Stimulated activated CD8-positive, alpha-beta memory T cell treated with anti-CD3 and anti-CD28 coated beads, Interleukin-2, amount 100 ng/mL, for 1 hour (primary cell): ENCODE measurements around the gene CD46.
"Not testable (repeated sequence)": the region's sequence is repeated elsewhere in the genome, so short reads cannot be mapped to it uniquely, and the experiment has no call there.

Experiments
- DNase-seq, 2 donors: peaks; one replicate each; pipeline ENCODE4 v3.0.0-alpha.2; 2020; ENCODE audit warnings: low read depth in 2 of 2

CD46 gene

DNA sequence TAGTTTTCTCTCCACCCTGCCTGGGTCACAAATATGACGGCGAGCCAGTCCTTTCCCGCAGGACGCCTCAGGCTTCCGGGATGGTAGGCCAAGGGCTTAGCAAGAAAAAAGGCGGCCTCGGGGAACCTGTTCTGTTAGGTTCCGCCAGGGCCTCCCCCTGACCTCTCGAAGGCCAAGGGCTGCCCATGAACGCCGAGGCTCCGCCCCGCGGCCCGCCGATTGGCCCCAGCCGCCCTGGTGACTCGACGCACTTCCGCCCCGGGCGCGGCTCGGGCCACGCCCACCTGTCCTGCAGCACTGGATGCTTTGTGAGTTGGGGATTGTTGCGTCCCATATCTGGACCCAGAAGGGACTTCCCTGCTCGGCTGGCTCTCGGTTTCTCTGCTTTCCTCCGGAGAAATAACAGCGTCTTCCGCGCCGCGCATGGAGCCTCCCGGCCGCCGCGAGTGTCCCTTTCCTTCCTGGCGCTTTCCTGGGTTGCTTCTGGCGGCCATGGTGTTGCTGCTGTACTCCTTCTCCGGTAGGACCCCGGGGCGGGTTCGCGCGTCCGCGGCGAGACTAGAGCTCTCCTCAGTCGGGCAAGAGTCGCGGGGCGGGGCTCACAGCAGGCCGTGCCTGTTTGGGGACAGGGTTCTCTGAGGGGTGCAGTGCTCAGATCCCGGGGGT is at the start of gene CD46:
Gene CD46, plus strand, starts transcription at position 265 of the 666 bp plus-strand sequence. Its CDS starts 159 bp downstream, at position 424.
- peak; percentile 79 to 85 for DNase-seq

DNA sequence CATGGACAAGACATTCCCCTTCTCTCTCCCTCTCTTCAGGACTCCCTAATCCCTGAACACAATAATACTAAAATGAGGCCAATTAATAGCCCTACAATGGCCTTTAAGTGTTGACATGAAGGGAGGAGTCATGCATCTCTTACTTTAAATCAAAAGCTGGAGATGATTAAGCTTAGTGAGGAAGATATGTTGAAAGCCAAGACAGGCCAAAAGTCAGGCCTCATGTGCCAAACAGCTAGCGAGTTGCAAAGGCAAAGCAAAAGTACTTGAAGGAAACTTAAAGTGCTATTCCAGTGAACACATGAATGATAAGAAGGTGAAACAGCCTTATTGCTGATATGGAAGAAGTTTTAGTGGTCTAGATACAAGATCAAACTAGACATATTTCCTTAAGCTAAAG is 49.5 kb upstream of the CD46 start:
- DNase-seq, result no peak

DNA sequence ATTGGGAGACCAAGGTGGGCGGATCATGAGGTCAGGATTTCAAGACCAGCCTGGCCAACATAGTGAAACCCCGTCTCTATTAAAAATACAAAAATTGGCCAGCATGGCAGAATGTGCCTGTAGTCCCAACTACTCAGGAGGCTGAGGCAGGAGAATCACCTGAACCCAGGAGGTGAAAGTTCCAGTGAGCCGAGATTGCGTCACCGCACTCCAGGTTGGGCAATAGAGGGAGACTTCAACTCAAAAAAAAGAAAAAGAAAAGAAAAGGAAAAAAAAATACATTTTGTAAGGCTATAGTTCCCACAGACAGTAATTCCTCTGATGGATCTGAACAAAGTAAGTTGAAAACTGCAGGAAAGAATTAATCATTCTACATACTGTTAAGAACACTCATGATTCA is 48.1 kb upstream of the CD46 start:
- no peak for DNase-seq

DNA sequence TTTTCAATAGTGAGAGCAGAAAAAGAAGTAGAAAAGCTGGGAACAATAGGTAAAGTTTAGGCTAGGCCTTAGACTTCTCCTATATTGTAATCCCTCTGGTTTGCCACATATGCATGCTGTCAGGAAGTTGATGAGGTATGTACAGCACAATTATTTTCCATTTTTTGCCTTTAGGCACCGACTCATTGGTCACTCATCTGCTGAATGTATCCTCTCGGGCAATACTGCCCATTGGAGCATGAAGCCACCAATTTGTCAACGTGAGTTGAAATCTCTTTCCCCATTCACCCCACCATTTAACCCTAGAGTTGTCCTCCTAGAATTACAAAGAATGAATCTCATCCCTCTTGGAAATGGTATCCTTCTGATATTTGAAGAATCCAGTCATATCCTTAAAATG is 43.9 kb upstream of the CD46 start:
- not testable (repeated sequence) for DNase-seq

DNA sequence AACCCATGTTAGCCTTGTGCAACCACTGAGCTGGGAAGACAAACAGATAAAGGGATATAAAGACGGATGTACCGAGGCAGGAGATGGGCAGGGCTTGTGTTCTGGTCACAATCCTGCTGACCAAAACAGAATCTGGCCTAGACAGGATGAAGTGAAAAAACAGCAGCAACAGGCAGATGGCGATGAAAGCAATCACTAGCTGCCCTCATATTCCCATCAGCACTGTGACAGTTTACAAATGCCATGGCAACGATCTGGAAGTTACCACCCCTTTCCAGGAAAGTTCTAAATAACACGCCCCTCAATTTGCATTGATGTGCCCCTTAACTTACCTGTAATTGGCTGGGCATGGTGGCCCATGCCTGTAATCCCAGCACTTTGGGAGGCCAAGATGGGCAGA is 40.6 kb upstream of the CD46 start:
- no peak for DNase-seq

DNA sequence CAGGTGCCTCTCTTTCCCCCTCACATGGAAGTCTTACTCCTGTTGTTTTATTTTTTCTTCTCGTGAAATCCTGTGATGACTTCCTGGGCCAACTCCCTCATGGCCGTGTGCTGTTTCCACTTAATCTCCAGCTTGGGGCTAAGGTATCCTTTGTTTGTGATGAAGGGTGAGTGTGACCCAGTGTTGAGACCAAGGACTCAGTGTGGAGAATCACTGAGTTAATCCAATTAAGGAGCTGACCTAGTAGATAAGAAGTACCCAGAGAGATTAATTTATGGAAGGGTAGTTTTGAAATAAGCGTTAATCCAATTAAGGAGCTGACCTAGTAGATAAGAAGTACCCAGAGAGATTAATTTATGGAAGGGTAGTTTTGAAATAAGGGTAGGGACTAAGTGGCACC is 39.2 kb upstream of the CD46 start:
- DNase-seq, result not testable (repeated sequence)

DNA sequence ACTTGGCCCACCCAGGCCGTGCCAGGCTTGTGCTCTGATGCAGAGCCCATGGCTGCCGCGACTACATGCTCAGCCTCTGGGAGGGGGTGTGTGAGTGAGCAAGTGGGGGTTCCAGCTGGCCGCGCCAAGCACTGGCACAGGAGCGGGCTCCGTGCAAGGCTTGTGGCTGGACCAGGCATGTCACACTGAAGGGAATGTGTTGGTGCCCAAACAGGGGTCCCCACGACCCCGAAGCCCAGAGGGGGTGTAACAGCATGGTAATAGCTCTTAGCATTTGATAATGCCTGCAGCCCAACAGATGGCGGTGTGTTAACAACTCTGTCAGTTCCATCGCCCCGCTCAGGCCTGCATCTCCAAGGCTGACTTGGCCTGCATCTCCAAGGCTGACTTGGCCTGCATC is 38.3 kb upstream of the CD46 start:
- no peak for DNase-seq

DNA sequence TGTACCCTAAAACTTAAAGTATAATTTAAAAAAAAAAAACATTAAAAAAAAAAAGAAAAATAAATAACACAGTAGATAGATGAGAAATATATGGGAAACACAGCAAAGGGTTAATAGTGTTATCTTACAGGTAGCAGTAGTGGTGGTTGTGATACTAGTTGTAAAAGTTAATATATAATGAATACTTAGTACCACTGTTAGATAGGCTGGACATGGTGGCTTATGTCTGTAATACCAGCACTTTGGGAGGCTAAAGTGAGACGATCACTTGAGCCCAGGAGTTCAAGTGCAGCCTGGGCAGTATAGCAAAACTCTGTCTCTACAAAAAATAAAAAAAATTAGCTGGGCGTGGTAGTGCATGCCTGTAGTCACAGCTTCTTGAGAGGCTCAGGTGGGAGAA is 32.6 kb upstream of the CD46 start:
- no peak for DNase-seq

DNA sequence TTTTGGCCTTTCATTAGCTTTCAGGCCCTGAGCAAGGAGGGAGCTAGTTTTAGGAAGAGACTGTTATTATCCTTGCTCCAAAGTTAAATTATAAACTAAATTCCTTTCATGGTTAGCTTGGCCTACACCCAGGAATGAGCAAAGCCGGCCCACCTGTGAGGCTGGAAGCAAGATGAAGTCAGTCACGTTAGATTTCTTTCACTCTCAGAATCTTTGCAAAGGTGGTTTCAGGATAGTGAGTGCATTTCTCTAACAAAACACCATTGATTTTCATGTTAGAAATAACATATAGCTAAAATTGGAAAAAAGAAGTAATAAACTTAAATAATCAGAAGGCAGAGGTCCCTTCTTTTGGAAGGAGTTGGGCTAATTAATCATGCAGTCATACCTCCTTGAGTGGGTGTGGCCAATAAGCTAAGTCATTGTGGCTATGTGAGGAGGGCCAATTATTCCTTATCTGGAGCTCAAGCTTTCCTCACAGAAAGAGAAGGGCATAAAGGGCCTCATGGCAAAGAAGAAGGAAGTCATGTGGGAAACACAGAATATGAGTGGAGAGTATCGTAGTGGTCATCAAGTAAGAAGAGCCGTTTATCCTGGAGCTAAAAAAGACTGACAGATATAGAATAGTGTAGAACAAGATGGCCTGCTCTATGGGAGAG is 23.5 kb upstream of the CD46 start:
- not testable (repeated sequence) for DNase-seq

DNA sequence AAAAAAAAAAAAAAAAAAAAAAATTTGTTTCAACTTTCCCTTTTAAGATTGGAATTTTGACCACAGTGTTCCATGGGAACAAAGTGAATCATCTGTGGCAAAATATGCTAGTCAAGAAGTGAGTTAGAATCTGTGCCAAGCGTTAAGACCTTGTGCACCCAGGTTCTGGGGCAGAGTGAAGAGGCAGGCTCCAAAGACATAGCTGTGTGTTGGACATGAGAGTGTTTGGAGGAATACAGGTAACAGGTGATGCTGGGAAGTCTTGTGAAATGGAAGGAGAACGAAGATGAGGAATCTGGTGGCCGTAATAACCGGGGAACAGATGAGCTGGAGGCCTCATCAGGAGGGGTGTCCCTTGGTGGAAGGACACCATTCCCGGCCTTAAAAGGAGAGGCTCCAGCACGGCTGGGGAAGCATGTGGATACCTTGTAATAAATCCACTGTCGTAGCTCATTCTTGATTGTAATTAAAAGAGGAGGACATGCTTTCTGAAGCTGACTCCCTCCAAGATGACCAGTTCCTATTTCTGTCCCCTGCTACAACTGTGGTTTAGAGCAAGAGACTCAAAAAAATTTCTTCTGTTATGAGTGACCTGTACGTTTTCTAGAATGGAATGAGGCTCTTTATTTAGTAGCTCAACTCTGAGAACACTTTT is 14.2 kb upstream of the CD46 start:
- not testable (repeated sequence) for DNase-seq

DNA sequence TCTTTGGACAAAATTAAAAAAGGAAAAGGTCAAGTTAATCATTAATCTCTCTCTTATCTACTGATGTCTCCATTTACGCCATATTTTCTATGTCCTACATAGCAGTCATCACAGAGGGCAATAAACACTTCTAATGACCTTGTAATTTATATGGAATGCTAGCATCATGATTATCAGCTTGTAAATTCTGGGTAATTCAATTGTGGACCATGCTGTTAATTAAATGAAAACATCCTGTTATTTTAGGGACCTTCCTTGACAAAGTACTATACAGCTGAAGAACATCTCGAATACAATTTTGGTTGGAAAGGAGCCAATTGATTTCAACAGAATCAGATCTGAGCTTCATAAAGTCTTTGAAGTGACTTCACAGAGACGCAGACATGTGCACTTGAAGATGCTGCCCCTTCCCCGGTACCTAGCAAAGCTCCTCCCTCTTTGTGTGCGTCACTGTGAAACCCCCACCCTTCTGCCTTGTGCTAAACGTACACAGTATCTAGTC is 13.6 kb upstream of the CD46 start:
- DNase-seq, result not testable (repeated sequence)

DNA sequence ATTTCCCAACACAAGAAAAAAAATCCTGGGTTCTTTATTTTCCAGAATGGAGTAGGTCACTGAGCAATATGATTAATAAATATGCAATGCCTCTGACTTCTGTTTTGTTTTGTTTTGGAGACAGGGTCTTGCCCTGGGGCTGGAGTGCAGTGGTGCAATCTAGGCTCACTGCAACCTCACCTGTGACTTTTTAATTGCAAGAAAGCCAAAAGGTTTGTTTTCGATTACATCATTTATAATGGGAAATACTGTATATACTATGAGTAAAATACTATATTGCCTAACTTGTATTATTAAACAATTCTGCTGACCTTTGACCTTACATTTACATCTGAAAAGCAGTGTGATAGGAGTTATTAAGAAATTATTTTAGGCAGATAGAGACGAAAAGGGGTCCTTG is 11.6 kb upstream of the CD46 start:
- no peak for DNase-seq

DNA sequence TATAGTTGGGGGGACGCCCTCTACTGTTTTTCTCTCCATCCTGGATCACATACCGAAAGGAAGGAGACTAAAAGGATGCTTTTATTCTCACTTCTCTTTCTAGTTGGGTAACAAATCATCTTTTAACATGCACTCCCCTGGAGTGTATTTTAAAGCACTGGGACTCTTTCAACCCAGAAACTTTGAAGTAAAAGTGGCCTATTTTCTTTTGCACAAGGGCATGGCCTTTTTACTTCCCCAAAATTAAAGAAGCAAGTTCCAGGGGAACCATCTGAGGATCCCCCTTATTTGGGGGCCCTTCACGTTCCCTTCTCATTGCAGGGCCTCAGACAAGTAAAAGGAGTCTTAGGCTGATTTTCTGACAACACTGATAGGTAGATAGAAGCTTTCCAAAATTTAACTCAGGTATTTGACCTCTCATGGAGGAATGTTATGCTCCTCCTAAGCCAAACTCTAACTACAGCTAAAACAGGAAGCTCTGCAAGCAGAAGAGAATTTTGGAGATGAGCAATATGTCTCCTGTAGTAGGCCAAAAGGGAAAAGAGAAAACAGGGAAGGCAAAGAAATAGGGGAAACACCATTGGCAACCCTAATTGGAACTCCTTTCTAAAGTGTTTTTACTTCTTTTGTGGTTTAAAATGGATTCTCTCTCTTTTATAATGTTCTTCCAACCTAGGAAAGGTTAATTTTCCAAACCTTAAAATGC is 8.9 kb upstream of the CD46 start:
- no peak for DNase-seq

DNA sequence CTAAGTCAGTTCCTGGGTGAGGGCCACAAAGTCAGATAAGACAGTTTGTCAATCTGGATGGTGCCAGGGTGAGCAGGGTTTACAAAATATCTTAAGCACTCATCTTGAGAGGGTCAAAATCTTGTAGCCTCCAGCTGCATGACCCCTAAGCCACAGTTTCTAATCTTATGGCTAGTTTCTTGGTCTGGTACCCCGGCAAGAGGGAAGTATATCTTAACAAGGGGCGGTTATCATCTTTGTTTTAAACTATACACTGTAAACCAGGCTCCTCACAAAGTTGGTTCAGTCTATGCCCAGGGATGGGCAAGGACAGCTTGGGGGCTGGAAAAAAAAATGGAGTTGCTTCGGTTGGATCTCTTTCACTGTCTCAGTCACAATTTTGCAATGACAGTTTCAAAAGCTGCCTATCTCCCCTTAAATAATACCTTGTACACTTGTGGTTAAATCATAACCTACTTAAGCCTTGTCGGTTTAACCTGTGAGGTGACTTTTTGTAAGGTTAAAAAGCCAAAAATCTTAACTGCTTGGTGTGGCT is 7.8 kb upstream of the CD46 start:
- DNase-seq, result no peak

DNA sequence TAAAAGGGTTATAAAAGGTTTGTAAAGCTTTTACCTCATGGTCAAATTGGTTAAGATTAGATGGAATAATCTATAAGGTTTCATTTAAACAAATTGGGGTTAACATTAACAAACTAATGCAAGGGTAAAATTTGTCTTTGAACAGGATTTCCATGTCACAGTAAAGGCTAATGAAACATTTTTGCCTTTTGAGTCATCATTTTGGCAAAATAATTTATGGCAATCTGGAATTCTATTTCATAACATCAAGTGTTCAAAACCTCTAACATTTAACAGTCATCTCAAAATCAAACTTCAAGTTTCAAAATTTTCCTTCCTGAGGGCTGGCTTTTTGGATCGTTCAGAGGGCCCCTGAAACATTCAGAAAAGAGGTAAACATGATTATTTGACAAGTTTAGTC is 6.6 kb upstream of the CD46 start:
- DNase-seq, result no peak

DNA sequence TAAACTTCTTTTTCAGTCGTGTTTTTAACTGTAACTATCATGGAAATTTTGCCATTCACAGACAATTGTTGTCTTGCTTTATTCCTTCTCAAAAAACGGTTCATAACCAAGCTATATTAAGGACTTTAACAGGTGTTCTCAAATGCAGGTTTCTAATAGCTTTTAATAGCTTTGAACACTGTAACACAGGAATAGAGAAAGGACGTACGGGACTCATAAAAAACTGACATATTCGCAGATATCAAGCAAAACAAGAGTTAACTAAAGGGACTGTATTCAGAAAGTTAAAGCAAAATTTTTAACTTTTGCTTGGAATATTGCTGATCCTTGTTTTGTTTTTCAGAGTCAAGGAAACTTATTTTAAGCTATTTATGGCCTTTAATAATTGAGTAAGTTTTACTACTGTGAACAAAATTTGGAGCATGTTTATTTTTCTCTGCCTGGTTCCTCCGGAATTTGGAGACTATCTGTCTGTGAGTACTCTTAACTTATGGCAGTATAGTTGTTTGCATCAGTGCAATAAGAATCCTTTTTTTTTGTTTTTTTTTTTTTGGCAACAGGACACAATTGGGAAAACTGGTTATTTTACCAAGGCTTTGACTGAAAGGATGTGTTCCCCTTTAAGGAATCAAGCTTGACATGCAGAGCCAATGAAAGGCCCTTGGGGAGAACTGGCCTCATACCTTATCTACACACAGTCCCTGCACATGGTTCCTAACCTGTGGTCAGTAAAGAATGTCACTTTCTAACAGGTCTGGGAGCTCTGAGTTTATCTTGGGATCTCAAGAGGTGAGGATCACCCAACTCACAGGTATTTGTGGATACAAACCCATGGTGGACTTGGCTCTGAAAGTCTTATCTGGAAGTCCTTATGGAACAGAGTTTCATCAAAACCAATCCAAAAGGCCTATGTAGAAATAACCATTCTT is 5.8 kb upstream of the CD46 start:
- no peak for DNase-seq

DNA sequence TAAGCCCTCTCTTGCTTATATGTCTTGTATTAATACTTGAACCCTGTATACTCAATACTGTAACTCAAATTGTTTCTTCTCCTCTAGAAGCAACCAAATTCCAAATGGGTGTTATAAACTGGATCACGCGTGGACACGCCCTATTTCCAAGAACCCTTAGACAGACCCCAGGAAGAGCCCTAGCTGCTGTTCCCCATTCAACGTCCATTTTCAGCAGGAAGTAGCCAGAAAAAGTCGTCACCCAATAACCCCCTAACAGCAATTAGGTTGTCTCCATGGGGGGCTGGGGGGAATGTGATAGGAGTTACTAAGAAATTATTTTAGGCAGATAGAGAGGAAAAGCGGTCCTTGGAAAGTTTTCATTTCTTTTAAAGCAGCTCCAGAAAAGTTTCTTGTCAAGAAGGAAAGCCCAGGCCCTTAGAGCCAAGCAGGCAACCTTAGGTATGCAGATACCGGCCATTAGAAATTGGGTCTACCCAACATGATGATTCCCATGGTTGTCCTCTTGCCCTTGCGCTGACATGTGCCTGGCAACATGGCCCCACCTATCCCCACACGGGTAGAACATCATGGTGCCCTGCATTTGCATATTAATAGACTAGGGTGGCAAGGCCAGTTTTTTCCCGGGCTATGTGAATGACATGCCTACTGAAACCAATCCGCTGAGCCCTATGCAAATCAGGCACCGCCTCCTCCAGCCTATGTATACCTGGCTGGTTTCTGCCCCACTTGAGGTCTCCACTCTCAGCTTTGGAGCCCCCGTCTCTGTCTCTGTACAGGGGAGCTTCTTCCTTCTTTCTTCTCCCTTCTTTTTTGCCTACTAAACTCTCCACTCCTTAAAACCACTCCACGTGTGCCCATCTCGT is 4.0 kb upstream of the CD46 start:
- no peak for DNase-seq

DNA sequence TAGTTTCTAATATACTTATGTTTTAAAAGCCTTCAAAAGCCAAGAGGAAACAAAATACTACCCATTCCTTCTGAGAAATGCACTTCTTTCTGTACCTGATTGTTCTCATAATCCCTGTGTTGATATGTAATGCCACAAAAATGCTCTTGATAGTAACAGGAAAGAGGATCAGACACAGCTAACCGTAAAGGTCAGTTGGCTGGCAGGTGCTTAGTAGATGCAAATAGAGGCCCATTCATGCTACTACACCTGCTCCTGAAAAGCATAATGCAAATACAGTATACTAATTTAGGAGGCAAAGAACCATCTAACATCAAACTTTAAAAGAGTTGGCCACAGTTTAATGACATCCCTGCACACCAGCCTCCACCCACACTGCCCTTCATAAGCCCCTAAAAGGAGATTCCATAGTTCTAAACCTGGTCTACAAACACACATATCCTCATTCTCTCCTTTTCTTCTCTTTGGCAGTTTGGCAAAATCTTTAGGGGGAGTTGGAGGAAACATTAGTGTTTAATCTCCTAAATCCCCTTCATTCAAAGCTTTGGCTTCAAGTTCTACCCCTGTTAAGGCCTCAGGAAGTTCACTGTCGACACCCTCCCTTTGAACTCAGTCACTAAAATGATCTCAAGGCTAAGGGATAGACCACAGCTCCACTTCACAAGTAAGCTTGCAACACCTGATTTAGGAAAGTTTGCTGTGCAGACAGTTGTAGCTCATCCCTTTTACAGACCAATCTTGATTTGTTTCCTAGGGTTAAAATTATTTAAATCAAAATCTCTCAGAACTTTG is 2.9 kb upstream of the CD46 start:
- no peak for DNase-seq

DNA sequence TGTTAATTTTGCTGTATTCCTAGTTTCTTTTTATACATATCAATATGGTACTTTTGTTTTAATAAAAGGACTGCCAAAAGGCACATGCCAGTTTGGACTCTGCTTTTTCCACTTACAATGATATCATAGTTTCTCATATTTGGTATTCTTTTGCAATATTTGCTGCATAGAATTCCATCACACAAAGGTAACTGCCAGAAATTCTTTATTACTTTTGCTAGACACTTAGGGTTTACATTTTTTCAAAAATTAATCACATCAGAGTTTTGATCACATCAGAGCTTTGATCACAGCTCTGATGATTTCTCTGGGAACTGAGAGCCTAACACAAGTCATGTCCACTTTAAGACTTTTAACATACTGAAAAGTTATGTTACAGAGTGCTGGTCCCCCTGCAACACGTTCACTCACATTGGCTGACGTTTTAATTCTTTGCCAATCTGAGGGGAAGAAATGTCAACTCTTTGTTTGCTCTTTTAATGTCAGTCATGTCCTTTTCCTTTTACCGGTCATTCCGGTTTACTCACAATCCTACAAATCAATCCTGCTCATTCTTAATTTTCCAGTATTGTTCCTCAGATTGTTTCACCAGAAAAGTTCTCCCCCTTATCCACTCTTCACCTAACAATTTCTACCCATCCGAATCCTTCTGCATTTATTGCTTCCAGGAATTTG is 1.1 kb upstream of the CD46 start:
- DNase-seq, result no peak
